Stimulated activated CD8-positive, alpha-beta memory T cell treated with anti-CD3 and anti-CD28 coated beads, Interleukin-4, amount 100 ng/mL, for 24 hours (primary cell): ENCODE results near the gene TM2D3.

Source experiments
- DNase-seq: peaks from one replicate; pipeline ENCODE4 v3.0.0-alpha.2; 2020; ENCODE audit warnings: low read depth

TM2D3 gene

DNA sequence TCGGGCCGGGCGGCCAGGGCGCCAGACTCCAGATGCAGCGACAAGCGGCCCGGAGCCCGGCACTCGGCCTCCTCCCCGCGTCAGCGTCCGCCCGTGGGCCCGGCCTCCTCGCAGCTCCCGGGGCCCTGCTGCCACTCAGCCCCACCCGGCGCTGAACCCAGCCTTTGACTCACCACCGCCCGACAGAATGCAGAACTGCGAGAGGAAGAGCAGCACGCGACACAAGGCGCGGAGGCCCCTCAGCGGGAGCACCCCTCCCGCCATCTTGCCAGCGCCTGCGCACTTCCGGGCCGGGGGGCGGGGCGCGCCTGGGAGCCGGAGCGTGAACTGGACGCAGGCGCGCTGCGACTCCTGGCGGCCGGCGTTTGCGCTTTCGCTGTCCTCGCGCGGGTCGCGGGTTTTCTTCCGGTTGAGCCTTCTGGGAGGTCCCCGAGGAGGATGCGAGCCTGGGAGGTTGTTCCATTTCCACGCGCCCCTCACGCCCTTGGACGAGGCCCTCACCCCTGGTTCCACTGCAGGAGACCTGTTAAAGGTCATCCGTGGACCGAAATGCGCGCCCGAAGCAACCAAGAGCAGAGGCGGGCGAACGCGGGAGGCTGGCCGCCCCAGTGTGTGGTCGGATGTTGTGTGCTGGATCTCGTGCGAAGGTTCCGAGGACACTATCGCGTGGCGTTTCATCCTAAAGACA is at the start of gene TM2D3:
Gene TM2D3 (minus strand): TSS at position 284 of the 688 bp plus-strand sequence. CDS start 20 bp downstream, at position 264.
- DNase-seq = peak; percentile 94

- no peak for DNase-seq
Observed at GRCh38 chr15:101698314-101698713, 46.1 kb upstream of the TM2D3 start.

DNA sequence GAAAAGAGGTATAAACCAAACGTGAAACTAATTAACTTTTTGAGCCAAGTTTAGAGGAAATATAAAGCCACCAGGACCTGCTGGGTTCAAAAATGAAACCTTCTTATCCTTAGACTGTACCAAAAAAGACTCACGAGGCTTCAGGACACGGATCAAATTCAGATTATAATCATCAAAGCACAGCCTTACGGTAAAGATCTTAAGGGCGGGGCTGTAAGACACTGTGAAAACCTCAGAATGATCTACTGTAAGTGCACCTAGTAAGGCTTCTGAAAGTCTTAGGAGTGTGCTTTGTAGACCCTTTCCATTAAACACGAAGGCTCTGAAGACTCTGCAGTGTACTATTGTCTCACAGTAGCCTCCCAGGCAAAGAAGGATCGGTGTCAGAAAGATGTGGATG is 45.3 kb upstream of the TM2D3 start:
- no peak for DNase-seq

GRCh38 chr15:101696829-101697228 is 44.6 kb upstream of the TM2D3 start:
- DNase-seq = no peak

GRCh38 chr15:101694261-101694660 is 42.1 kb upstream of the TM2D3 start:
- no peak for DNase-seq

GRCh38 chr15:101692801-101693598 is 40.8 kb upstream of the TM2D3 start:
- DNase-seq = no peak

GRCh38 chr15:101689901-101690300 is 37.7 kb upstream of the TM2D3 start:
- no peak for DNase-seq

- DNase-seq = no peak
Observed at GRCh38 chr15:101686718-101687117, 34.5 kb upstream of the TM2D3 start.

DNA sequence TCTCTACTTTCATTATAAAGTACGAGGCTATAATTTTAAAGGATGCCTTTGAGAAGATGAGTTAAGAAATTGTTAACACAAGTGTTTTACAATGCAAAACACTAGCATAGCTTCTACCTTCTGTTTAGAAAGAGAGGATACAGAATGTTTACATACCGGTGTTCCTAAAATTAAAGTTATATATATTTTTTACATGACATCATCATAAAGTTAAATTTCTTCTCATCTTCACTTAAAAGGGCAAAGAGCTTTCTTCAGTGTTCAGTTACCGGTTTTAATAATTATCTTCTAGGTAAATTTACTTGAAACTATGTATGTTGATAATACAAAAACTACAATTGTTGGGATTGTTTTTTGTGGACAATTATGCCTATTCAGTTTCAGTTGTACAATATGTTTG is 32.7 kb upstream of the TM2D3 start:
- DNase-seq = no peak

DNA sequence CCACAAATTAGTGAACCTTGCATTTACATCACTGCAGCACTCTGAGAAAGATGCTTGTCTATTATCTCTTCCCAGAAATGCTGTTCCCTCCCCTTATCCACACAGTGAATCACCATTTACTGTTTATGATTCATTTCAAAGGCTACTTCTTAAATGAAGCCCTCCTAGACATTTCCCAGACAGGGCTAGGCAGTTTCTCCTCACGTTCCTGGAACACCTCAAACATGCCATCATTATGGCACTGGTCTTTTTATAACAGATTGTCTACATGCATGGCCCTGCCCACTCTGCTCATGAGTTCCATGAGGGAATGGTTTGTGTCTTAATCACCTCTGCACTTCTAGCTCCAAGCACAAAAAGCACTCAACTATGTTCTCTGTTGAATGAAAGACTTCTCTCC is 32.2 kb upstream of the TM2D3 start:
- DNase-seq = no peak

DNA sequence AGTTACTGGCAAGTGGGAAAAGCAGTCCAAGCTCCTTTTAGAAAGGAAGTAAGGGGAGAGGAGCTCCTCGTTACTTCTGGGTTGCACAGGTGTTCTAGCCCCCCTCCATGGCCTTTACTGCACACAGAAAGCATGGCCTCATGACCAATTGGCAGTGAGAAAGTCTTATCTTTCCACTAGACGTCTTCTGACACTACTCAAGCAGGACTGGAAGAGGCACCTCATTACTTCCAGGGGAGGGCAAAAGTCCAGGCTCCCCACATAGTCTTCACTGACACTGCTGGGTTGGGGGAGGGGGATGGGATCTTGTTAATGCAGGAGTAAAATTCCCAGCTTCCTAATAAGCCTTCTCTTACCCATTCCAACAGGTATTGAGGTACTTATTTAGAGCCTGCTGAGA is 27.6 kb upstream of the TM2D3 start:
- no peak for DNase-seq

GRCh38 chr15:101676921-101677329 is 24.7 kb upstream of the TM2D3 start:
- DNase-seq = no peak

GRCh38 chr15:101675796-101676582 is 23.8 kb upstream of the TM2D3 start:
- no peak for DNase-seq

DNA sequence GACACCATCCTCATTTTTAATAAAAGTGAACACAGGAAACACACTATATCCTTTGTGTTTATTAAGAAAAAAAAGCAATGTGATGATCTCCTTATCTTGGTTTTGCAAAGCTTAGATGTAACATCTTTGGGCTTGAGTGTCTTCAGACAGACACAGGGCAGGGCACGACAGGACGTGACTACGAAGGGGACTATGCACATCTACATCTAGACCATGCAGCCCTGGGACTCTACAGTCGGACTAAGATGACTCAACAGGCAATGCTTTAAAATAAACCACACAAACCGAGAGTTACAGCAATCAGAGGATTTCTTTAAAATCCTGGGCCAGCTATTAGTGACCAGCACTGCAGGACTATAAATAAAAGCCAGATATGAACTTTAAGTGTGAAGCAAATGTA is 22.8 kb upstream of the TM2D3 start:
- no peak for DNase-seq

- no peak for DNase-seq
Observed at GRCh38 chr15:101672298-101672697, 20.1 kb upstream of the TM2D3 start.

DNA sequence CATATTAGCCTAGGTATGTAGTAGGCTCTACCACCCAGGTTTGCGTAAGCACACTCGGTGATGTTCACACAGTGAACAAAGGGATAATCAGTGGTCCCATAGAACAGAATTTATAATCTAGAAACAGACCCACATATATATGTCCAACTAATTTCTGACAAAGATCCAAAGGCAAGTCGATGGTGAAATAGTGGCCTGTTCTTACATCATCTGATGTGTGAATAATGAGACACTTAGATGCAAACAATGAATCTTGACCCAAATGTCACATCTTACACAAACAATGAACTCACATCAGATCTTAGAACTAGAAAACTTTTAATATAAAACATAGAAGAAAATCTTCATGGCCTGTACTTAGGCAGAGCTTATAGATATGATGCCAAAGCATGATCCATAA is 17.6 kb upstream of the TM2D3 start:
- no peak for DNase-seq

DNA sequence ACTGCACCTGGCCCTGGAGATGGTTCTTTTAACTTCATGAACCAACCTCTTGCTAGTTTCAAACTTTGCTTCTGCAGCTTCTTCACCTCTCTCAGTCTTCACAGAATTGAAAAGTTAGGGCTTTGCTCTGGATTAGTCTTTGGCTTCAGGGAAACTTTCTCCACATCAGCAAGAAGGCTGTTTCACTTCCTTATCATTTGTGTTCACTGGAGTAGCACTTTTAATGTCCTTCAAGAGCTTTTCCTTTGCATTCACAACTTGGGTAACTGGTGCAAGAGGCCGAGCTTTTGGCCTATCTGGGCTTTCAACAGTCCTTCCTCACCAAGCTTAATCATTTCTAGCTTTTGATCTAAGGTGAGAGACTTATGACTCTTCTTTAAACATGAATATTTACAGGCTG is 15.7 kb upstream of the TM2D3 start:
- no peak for DNase-seq

DNA sequence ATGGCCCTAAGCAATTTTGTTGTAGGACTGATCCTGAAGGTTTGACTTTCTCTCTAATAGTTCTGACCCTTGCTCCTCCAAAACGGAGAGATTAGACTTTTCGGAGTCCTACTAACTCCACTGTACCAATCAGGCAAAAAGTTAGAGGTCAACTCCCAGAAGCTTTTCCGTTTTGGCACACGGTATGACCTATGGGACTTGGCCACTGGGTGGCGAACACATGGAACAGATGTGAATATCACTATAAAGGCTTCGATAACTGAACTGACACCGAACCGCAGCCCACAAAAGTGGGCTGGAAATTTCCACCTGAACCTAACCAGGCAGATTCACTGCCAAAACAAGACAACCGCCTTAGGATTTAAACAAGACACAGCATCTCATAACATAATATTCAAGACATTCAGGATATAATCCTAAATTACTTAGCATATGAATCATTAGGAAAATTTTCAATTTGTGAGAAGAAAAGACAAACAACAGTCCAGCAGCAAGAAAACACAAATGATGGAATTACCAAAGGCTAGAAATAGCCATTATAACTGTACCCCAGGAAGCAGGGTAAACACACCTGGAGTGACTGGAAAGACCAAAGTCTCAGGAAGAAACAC is 12.2 kb upstream of the TM2D3 start:
- DNase-seq = no peak

- no peak for DNase-seq
Observed at GRCh38 chr15:101662203-101662602, 10.0 kb upstream of the TM2D3 start.

- no peak for DNase-seq
Observed at GRCh38 chr15:101660005-101660404, 7.8 kb upstream of the TM2D3 start.

- DNase-seq = no peak
Observed at GRCh38 chr15:101657968-101658784, 6.0 kb upstream of the TM2D3 start.

GRCh38 chr15:101657171-101657570 is 5.0 kb upstream of the TM2D3 start:
- no peak for DNase-seq
